Motor neuron (in vitro differentiated cells): ENCODE data around the gene FCGR3B. TPM values are rescaled to one million over a fixed set of nuclear protein-coding genes. Genes with fewer than 3 reads are reported as not detected.
"Not testable (repeated sequence)": the region's sequence is repeated elsewhere in the genome, so short reads cannot be mapped to it uniquely, and the experiment has no call there.

Experiments
- ATAC-seq, 8 experiments: fragments of 200-7000 bp; cut with Tn5 transposase; replicated peaks in 6 of 8; 2 replicates each; pipeline ENCODE4 v1.8.0; 2021; ENCODE audit warnings: mild to moderate bottlenecking in 8 of 8, moderate library complexity in 8 of 8
- H3K27ac ChIP-seq, 2 donors: fragments of 250-450 bp; sonication (Bioruptor Pico); 2 replicates each; pipeline ENCODE4 v1.9.0; 2021; ENCODE audit warnings: antibody characterized with exemption in 2 of 2, mild to moderate bottlenecking in 2 of 2, moderate library complexity in 1 of 2
- H3K4me1 ChIP-seq, 2 donors: fragments of 250-450 bp; sonication (Bioruptor Pico); replicated peaks in 1 of 2; 2 replicates each; pipeline ENCODE4 v1.6.1; 2021; ENCODE audit warnings: antibody characterized with exemption in 2 of 2, mild to moderate bottlenecking in 2 of 2, moderate library complexity in 1 of 2
- H3K4me3 ChIP-seq, 5 donors: fragments of 250-450 bp; sonication (Bioruptor Pico); 2 replicates each; pipeline ENCODE4 v1.9.0; 2021; ENCODE audit warnings: antibody characterized with exemption in 5 of 5, mild to moderate bottlenecking in 5 of 5, moderate library complexity in 4 of 5
- WGBS, 10 experiments: fragments of 450-650 bp; shearing (Covaris generic); methylation state at CpG; one replicate each; pipeline ENCODE4 v1.0.0; 2022; 5-methylcytosine and 5-hydroxymethylcytosine counted together
- in situ Hi-C, 9 experiments: fragments of 400-800 bp; cut with MboI; loops; one replicate each; pipeline ENCODE4 v1.15.0; 2021; ENCODE audit warnings: low sequenced_read_pairs in 9 of 9, low pct_unique_long_range_greater_than_20kb in 2 of 9; ENCODE audit not compliant: unreplicated experiment in 9 of 9
- total RNA-seq, 8 experiments: library from RNA; unstranded; fragments of 300-600 nt; gene quantifications; 2 replicates each; pipeline versions ENCODE4 v1.2.3 to v1.2.4, GENCODE V29; 2022

FCGR3B gene
- total RNA-seq, 8 experiments from 2014 or later: 0.14 to 1.7 (median 0.37) TPM; not detected in 4

GRCh38 chr1:161630128-161630742 lies 741 bp downstream of the FCGR3B start:
- not testable (repeated sequence) for H3K27ac ChIP-seq, ATAC-seq, H3K4me3 ChIP-seq, H3K4me1 ChIP-seq
- in situ Hi-C loops: loop anchor here in 2 of 9 experiments (25.0 kb wide), 1 partner anchor 107 kb away; the partner anchor contains the start of gene DUSP12 (in 2 of the 2)
- no CpG with 5 or more reads among the region's 2 CpGs for WGBS, 10 experiments

DNA sequence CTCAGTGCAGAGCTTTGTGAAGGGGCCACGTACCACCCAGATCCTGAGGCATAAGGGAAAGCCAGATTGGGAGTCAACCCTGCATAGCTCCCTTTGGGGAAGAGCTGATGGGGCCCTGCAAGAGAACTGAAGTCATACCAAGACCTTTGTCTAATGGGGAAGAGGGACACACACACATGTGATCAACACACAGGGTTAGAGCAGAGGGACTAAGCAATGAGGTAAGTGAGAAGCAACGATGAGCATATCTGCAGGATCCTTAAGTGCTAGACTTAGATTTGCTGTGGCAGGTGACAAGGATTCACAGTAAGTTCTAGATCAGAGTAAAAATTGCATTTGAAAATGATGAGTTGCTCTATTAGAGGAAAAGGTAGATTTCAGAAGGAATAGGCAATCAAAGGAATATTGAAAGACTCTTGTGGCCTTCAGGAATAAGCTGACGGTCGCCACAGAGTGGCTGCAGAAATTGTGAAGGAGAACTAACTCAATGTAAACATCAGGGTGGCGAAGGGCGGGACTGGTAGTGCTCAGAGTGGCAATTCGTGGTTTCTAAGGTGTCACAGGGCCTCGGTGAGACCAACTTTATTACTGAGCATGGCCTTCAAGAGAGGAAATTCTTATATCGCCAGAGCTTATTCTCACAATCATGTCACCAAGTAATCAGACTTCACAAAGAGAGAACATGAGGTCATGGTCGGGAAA lies 4.4 kb downstream of the FCGR3B start:
- H3K27ac ChIP-seq, ATAC-seq, H3K4me3 ChIP-seq, H3K4me1 ChIP-seq: not testable (repeated sequence)
- in situ Hi-C loops: loop anchor here in 2 of 9 experiments (25.0 kb wide), 1 partner anchor 111 kb away; the partner anchor contains the start of gene DUSP12 (in 2 of the 2)
- WGBS, 10 experiments: 44 to 100% (median 75%) methylated on average over 2 to 8 of the region's 10 CpGs; no CpG with 5 or more reads in 1 of the 10 experiments

DNA sequence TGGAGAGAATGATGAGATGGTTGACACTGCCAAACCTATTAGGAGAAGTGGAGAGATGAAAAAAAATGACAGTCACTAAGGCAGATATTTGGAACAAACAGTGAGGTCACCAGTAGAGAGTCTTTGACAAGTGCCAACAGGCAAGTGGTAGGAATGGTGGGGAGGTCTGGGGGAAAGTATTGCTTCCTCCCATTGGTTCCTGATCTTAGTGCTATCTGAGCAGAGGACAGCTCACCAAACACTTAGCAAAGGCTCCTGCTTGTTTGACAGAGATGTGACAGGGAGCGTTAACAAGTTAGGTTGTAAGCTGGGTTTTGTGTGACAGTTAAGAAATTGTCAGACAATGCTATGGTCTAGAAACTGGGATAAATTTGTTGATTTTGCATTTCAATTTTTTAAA lies 6.4 kb downstream of the FCGR3B start:
- in situ Hi-C loops: loop anchor here in 3 of 9 experiments (25.0 kb wide), 2 partner anchors 112 to 113 kb away; partner anchors contain the start of genes DUSP12 (in 2 of the 3), FCGR2A (in 1 of the 3) and HSPA6 (in 1 of the 3)
- WGBS, 10 experiments: 80% methylated on average over 1 of the region's 1 CpG; no CpG with 5 or more reads in 9 of the 10 experiments

GRCh38 chr1:161623401-161624051 lies 7.5 kb downstream of the FCGR3B start:
- not testable (repeated sequence) for H3K4me1 ChIP-seq, H3K4me3 ChIP-seq, H3K27ac ChIP-seq, ATAC-seq
- in situ Hi-C loops: loop anchor here in 1 of 9 experiments (25.0 kb wide), 1 partner anchor 111 kb away; the partner anchor contains the start of genes FCGR2A and HSPA6
- WGBS, 10 experiments: 0 to 100% (median 100%) methylated on average over 1 to 4 of the region's 6 CpGs; no CpG with 5 or more reads in 3 of the 10 experiments

More for the DNA sequence above, 6.4 kb downstream of the FCGR3B start:
- H3K4me3 ChIP-seq, H3K27ac ChIP-seq, ATAC-seq, H3K4me1 ChIP-seq: not testable (repeated sequence)

DNA sequence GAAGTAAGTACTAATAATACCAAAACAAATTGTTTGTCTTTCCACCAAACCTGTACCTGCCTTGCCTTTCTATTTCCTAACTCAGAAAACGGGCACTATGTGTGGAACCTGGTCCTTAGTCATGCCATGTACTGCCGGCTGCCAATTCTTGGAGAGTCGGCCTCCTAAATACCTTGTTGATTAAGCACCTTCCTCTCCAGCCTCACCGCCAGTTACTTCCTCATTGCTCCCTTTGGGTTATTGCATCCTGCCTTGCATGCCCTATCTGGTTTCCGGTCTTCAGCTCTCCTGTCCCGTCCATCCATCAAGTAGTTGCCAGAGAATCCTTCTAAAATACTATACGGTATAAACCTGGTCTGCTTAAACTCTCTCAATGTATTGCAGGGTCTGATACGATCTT lies 8.9 kb downstream of the FCGR3B start:
- not testable (repeated sequence) for ATAC-seq, H3K4me3 ChIP-seq, H3K27ac ChIP-seq

DNA sequence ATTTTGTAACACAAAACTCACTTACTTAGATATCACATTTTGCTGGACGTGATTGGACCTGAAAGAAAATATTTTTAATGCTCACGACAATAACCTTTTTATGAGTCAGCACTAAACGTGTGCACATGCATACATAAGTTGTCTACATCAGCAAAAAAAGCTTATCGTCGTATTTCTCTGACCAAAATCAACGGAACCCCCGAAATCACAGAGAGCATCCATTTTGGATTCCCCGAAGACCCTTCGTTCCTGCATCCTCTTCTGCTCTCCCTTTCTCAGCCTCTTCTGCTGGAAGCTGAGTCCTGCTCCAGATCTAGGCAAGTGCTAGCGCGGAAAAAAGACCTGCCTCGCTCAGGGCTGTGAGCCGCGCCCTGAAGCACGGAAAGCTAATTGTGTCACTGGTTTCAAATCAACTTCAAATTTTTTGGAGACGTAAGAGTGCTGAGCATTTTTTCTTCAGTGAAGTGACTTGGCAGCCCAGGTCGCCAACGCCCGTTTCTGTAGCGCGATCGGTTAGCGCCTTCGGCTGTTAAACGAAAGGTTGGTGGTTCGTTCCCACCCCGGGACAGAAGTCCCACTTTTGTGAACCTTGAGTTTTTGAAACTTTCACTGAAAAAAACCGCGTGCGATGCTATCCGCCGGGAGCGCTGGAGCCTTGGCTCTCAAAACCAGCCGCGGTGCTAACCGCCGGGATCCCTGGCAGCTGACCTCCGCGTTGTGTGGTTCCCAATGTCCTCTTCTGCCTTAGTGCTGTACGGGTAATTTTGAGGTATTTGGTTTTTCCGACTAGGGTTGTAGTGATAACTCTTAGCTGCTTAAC lies 9.6 kb downstream of the FCGR3B start:
- in situ Hi-C loops: loop anchor here in 1 of 9 experiments (25.0 kb wide), 1 partner anchor 109 kb away; the partner anchor contains the start of genes FCGR2A and HSPA6
- peak; percentile 61 to 95 (median 86) for ATAC-seq
- H3K4me1 ChIP-seq, H3K27ac ChIP-seq: not testable (repeated sequence)
- WGBS, 10 experiments: 0 to 20% (median 3%) methylated on average over 1 to 31 of the region's 41 CpGs; no CpG with 5 or more reads in 1 of the 10 experiments
- H3K4me3 ChIP-seq: peak overlapping the region; percentile 5 to 61 (median 29)

More for the DNA sequence above, 8.9 kb downstream of the FCGR3B start:
- in situ Hi-C loops: loop anchor here in 1 of 9 experiments (25.0 kb wide), 1 partner anchor 110 kb away; the partner anchor contains the start of genes FCGR2A and HSPA6
- not testable (repeated sequence) for H3K4me1 ChIP-seq
- 40 to 85% (median 80%) methylated on average over 1 to 6 of the region's 8 CpGs; no CpG with 5 or more reads in 5 of the 10 experiments for WGBS, 10 experiments

DNA sequence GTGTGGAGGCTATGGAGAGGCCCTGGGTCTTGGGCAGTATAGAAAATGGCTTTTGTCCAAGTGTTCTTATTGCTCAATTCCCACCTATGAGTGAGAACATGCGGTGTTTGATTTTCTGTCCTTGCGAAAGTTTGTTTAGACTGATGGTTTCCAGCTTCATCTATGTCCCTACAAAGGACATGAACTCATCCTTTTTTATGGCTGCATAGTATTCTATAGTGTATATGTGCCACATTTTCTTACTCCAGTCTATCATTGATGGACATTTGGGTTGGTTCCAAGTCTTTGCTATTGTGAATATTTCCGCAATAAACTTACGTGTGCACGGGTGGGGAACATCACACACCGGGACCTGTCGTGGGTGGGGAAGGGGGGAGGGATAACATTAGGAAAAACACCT lies 10.6 kb downstream of the FCGR3B start:
- not testable (repeated sequence) for ATAC-seq, H3K4me1 ChIP-seq, H3K27ac ChIP-seq, H3K4me3 ChIP-seq
- in situ Hi-C loops: loop anchor here in 1 of 9 experiments (25.0 kb wide), 1 partner anchor 108 kb away; the partner anchor contains the start of genes FCGR2A and HSPA6
- 84 to 100% (median 100%) methylated on average over 1 to 7 of the region's 7 CpGs; no CpG with 5 or more reads in 3 of the 10 experiments for WGBS, 10 experiments

DNA sequence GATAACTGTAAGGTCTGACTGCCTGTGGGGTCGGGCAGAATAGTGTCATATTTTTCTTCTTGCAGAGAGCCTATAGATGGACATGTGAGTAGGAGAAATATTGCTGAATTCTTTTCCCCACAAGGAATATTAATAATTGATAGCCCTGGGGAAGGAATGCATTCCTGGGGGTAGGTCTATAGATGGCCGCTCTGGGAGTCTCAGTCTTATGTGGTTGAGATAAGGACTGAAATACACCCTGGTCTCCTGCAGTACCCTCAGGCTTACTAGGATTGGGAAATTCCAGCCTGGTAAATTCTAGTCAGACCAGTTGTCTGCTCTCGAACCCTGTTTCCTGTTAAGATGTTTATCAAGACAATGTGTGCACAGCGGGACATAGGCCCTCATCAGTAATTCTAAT lies 12.5 kb downstream of the FCGR3B start:
- WGBS, 10 experiments: 86 to 100% (median 92%) methylated on average over 1 to 2 of the region's 4 CpGs; no CpG with 5 or more reads in 5 of the 10 experiments
- not testable (repeated sequence) for H3K27ac ChIP-seq, H3K4me3 ChIP-seq, H3K4me1 ChIP-seq, ATAC-seq
- in situ Hi-C loops: loop anchor here in 1 of 9 experiments (25.0 kb wide), 1 partner anchor 106 kb away; the partner anchor contains the start of genes FCGR2A and HSPA6

DNA sequence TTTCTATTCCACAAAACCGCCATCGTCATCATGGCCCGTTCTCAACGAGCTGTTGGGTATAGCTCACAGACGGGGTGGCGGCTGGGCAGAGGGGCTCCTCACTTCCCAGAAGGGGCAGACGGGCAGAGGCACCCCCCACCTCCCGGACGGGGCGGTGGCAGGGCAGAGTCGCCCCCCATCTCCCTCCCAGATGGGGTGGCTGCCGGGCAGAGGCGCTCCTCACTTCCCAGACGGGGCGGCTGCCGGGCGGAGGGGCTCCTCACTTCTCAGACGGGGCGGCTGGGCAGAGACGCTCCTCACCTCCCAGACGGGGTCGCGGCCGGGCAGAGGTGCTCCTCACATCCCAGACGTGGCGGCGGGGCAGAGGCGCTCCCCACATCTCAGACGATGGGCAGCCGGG lies 14.6 kb downstream of the FCGR3B start:
- not testable (repeated sequence) for H3K27ac ChIP-seq, ATAC-seq, H3K4me3 ChIP-seq, H3K4me1 ChIP-seq
- in situ Hi-C loops: loop anchor here in 1 of 9 experiments (25.0 kb wide), 1 partner anchor 104 kb away; the partner anchor contains the start of genes FCGR2A and HSPA6
- 83 to 100% (median 100%) methylated on average over 1 to 6 of the region's 30 CpGs; no CpG with 5 or more reads in 6 of the 10 experiments for WGBS, 10 experiments

DNA sequence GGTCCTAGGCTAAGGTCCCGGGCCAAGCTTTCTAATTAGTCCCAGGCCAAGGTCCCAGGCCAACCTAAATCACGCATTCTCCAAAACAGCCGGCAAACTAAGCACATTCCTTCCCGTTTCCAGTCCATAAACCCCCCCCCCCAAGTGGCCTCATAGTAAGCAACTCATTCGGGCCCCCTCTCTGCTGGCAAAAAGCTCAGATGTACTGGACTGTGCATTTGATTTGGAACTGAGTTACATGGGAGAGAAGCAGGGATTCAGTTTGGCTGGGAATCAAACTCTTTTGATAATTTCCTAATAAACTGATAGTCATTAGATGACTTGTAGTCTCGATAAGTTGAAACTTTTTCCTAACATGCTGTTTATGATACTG lies 17.8 kb downstream of the FCGR3B start:
- not testable (repeated sequence) for H3K4me1 ChIP-seq, ATAC-seq, H3K27ac ChIP-seq
- peak overlapping the region; percentile 19 to 70 (median 27) for H3K4me3 ChIP-seq
- in situ Hi-C loops: loop anchor here in 1 of 9 experiments (25.0 kb wide), 1 partner anchor 101 kb away; the partner anchor contains the start of genes FCGR2A and HSPA6
- 0 to 20% methylated on average over 1 of the region's 6 CpGs; no CpG with 5 or more reads in 8 of the 10 experiments for WGBS, 10 experiments

- Histone ChIP-seq H3K27ac (peak overlapping the region in 1 of 2 donors; percentile 8), H3K4me3 (peak overlapping the region; percentile 19 to 70 (median 57))
- peak; percentile 88 to 94 (median 92) for ATAC-seq
- in situ Hi-C loops: loop anchor here in 1 of 9 experiments (25.0 kb wide), 1 partner anchor 100 kb away; the partner anchor contains the start of genes FCGR2A and HSPA6
- WGBS, 10 experiments: 0 to 4% (median 3%) methylated on average over 1 to 25 of the region's 51 CpGs; no CpG with 5 or more reads in 1 of the 10 experiments
- H3K4me1 ChIP-seq: not testable (repeated sequence)
Observed at GRCh38 chr1:161612322-161613141, 18.4 kb downstream of the FCGR3B start.
